Adipose tissue (tissue), 3 donors: ENCODE measurements around the gene GNAT1. TPM values are rescaled to one million over a fixed set of nuclear protein-coding genes. Genes with fewer than 3 reads are reported as not detected.
"Not testable (repeated sequence)": the region's sequence is repeated elsewhere in the genome, so short reads cannot be mapped to it uniquely, and the experiment has no call there.

Experiments
- H3K27ac ChIP-seq: one replicate; pipeline ENCODE4 v1.5.1; 2013; ENCODE audit warnings: low read depth, low read length
- WGBS, 3 donors: extraction: QIAGEN DNeasy Blood & Tissue Kit; methylation state at CpG; one replicate each; pipeline ENCODE4 v1.1.7; 2013; 5-methylcytosine and 5-hydroxymethylcytosine counted together
- polyA plus RNA-seq, 3 donors: library from polyadenylated mRNA; stranded (reverse); fragments of 200-250 nt; gene quantifications; one replicate each; pipeline ENCODE4 v1.2.3, GENCODE V29; 2013
- donor health status: healthy with polysubstance abuse.
- donor health status: Bipolar disorder and iron deficiency.
- donor health status: healthy.

The GNAT1 gene
- polyA plus RNA-seq, 3 donors = 0.13 TPM; not detected in 2

GRCh38 chr3:50243543-50243895 is 52.1 kb downstream of the GNAT1 start:
- whole genome bisulfite sequencing, 3 donors = 35 to 83% (median 48%) methylated on average over 4 of the region's 4 CpGs
- H3K27ac ChIP-seq = peak overlapping the region; percentile 82

GRCh38 chr3:50244813-50245212 is 53.4 kb downstream of the GNAT1 start:
- 48 to 83% (median 58%) methylated on average over 5 to 6 of the region's 6 CpGs for WGBS, 3 donors
- not testable (repeated sequence) for H3K27ac ChIP-seq

GRCh38 chr3:50245251-50245745 is 53.9 kb downstream of the GNAT1 start:
- 57 to 70% (median 58%) methylated on average over 16 of the region's 16 CpGs for WGBS, 3 donors
- H3K27ac ChIP-seq = no peak overlapping the region

GRCh38 chr3:50245831-50246516 is 54.6 kb downstream of the GNAT1 start:
- 1 to 5% (median 2%) methylated on average over 21 to 25 of the region's 25 CpGs for WGBS, 3 donors
- peak overlapping the region; percentile 85 for H3K27ac ChIP-seq

GRCh38 chr3:50246517-50246954 is 55.1 kb downstream of the GNAT1 start:
- 8 to 33% (median 15%) methylated on average over 10 of the region's 10 CpGs for WGBS, 3 donors

More at GRCh38 chr3:50246517-50246954, 55.1 kb downstream of the GNAT1 start:
- peak overlapping the region; percentile 85 for H3K27ac ChIP-seq

Other genes starting within 250 kb of the GNAT1 start
- 10 to 100 TPM; 54.6 to 76.0 (median 60.2) TPM for gene RBM5, start 102.7 kb upstream of the GNAT1 start, polyA plus RNA-seq
- gene SEMA3F, start 36.3 kb upstream of the GNAT1 start, polyA plus RNA-seq = 10 to 100 TPM in 2 of 3 donors, 1 to 10 TPM in 1; 5.5 to 35.5 (median 23.8) TPM
- 10 to 100 TPM in 1 of 3 donors, under 1 TPM in 1, not detected in 1; 0.34 to 22.0 TPM for gene SLC38A3, start 13.7 kb downstream of the GNAT1 start, polyA plus RNA-seq
- gene GNAI2, start 44.6 kb downstream of the GNAT1 start, polyA plus RNA-seq = 100 to 1,000 TPM in 2 of 3 donors, 10 to 100 TPM in 1; 53.4 to 242 (median 211) TPM
- gene SEMA3B, start 77.5 kb downstream of the GNAT1 start, polyA plus RNA-seq = 10 to 100 TPM; 17.9 to 29.2 (median 21.1) TPM
- gene LSMEM2, start 87.5 kb downstream of the GNAT1 start, polyA plus RNA-seq = under 1 TPM in 2 of 3 donors, not detected in 1; 0.15 TPM
- 100 to 1,000 TPM in 1 of 3 donors, 10 to 100 TPM in 2; 54.3 to 114 (median 77.3) TPM for gene IFRD2, start 100.8 kb downstream of the GNAT1 start, polyA plus RNA-seq
- gene HYAL3, start 107.8 kb downstream of the GNAT1 start, polyA plus RNA-seq = 1 to 10 TPM; 1.7 to 4.0 (median 2.5) TPM
- gene NAA80, start 107.8 kb downstream of the GNAT1 start, polyA plus RNA-seq = 10 to 100 TPM in 1 of 3 donors, 1 to 10 TPM in 2; 7.0 to 14.4 (median 7.6) TPM
- gene HYAL1, start 112.0 kb downstream of the GNAT1 start, polyA plus RNA-seq = 10 to 100 TPM in 2 of 3 donors, 1 to 10 TPM in 1; 6.3 to 19.0 (median 14.9) TPM
- gene HYAL2, start 131.1 kb downstream of the GNAT1 start, polyA plus RNA-seq = 100 to 1,000 TPM in 1 of 3 donors, 10 to 100 TPM in 2; 29.0 to 140 (median 80.3) TPM
- 10 to 100 TPM; 26.3 to 56.5 (median 31.2) TPM for gene TUSC2, start 136.6 kb downstream of the GNAT1 start, polyA plus RNA-seq
- 10 to 100 TPM; 39.4 to 44.6 (median 43.7) TPM for gene RASSF1, start 149.2 kb downstream of the GNAT1 start, polyA plus RNA-seq
- gene ZMYND10, start 154.1 kb downstream of the GNAT1 start, polyA plus RNA-seq = 1 to 10 TPM in 1 of 3 donors, under 1 TPM in 1, not detected in 1; 0.28 to 1.1 TPM
- 10 to 100 TPM; 13.1 to 23.9 (median 14.5) TPM for gene NPRL2, start 159.2 kb downstream of the GNAT1 start, polyA plus RNA-seq
- gene CYB561D2, start 159.3 kb downstream of the GNAT1 start, polyA plus RNA-seq = 10 to 100 TPM; 13.2 to 25.3 (median 19.7) TPM
- gene TMEM115, start 167.9 kb downstream of the GNAT1 start, polyA plus RNA-seq = 10 to 100 TPM; 13.5 to 39.1 (median 23.4) TPM